ENCODE data around the gene PLEKHO2. TPM values are rescaled to one million over a fixed set of nuclear protein-coding genes. Genes with fewer than 3 reads are reported as not detected.
A peak's percentile ranks its signal among the peaks of the same experiment; 100 is the strongest.

Gene PLEKHO2
- total RNA-seq, 2 donors from 2014 or later: 7.0 to 9.9 TPM

GRCh38 chr15:64912379-64913325 lies 70.9 kb downstream of the PLEKHO2 start:
- intact Hi-C loops (cut with DNase I): no loop called here
- peak; percentile 13 for ATAC-seq
- no peak overlapping the region for H3K27ac ChIP-seq

DNA sequence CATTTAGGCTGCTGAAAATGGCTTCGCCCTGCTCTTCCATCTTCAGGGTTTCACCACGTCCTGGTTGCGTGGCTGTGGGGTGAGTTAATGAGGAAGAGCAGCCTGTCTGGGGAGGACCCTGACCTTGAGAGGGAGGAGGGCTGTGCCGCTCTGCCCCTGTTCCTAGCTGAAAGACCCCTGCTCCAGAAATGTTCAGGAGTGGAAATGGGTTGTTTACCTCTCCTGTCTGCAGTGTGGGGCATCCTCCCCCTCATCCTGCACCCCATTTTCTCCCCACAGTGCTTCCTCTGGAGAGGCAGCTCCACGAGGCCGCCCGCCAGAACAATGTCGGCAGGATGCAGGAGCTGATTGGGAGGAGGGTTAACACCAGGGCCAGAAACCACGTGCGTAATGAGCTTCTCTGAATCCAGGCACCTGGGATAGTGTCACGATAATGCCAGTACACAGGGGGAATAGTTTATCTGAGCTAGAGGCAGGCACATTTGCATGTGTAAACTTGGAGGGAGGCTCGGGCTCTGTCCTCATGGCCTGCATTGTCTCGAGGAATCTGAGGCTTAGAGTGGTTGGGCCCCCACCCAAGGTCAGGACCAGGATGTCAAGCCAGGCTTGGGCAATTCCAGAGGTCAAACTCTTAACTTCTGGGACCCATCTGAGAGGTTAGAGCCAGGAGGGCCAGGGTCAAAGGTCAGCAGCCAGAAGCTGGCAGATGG lies 74.0 kb downstream of the PLEKHO2 start:
- no peak for DNase-seq
- Histone ChIP-seq H3K27me3 (no peaks in the 10 kb centered on the region), H3K9me3 (no peaks in the 10 kb centered on the region), H3K4me3 (no peak overlapping the region), H3K27ac (no peak overlapping the region), H3K36me3 (replicated peaks in 1 of 2; ENCODE audit: insufficient read depth in 1 of 2, low read depth in 2 of 2) (no peaks in the 10 kb centered on the region), H3K4me1 (peaks cover 19% of the 10 kb centered on the region)
- WGBS, 2 donors: 61 to 69% methylated on average over 9 to 13 of the region's 13 CpGs
- intact Hi-C loops (cut with DNase I): no loop called here
- no peak for ATAC-seq
- TF ChIP-seq, protein P1, sequence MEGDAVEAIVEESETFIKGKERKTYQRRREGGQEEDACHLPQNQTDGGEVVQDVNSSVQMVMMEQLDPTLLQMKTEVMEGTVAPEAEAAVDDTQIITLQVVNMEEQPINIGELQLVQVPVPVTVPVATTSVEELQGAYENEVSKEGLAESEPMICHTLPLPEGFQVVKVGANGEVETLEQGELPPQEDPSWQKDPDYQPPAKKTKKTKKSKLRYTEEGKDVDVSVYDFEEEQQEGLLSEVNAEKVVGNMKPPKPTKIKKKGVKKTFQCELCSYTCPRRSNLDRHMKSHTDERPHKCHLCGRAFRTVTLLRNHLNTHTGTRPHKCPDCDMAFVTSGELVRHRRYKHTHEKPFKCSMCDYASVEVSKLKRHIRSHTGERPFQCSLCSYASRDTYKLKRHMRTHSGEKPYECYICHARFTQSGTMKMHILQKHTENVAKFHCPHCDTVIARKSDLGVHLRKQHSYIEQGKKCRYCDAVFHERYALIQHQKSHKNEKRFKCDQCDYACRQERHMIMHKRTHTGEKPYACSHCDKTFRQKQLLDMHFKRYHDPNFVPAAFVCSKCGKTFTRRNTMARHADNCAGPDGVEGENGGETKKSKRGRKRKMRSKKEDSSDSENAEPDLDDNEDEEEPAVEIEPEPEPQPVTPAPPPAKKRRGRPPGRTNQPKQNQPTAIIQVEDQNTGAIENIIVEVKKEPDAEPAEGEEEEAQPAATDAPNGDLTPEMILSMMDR (IDR thresholded peaks at IDR 0.05): no peak
- TF ChIP-seq POLR2A (IDR thresholded peaks at IDR 0.05): no peak

More at GRCh38 chr15:64912379-64913325, 70.9 kb downstream of the PLEKHO2 start:
- TF ChIP-seq, protein P1 (IDR thresholded peaks at IDR 0.05): no peak
- TF ChIP-seq POLR2A (IDR thresholded peaks at IDR 0.05): no peak
- no peaks in the 10 kb centered on the region for H3K36me3 ChIP-seq (replicated peaks in 1 of 2; ENCODE audit: insufficient read depth in 1 of 2, low read depth in 2 of 2)
- no peaks in the 10 kb centered on the region for H3K27me3 ChIP-seq
- peaks cover 19% of the 10 kb centered on the region for H3K4me1 ChIP-seq
- 47 to 78% methylated on average over 8 to 15 of the region's 15 CpGs for WGBS, 2 donors
- DNase-seq: no peak
- no peaks in the 10 kb centered on the region for H3K9me3 ChIP-seq
- H3K4me3 ChIP-seq: peak overlapping the region; percentile 21 to 43

GRCh38 chr15:64916365-64916764 lies 74.7 kb downstream of the PLEKHO2 start:
- intact Hi-C loops (cut with DNase I): no loop called here
- TF ChIP-seq, protein P1 (IDR thresholded peaks at IDR 0.05): no peak
- TF ChIP-seq POLR2A (IDR thresholded peaks at IDR 0.05): no peak
- 84 to 89% methylated on average over 2 of the region's 2 CpGs for WGBS, 2 donors
- no peak for ATAC-seq
- no peak for DNase-seq
- Histone ChIP-seq H3K27ac (no peak overlapping the region), H3K4me3 (no peak overlapping the region), H3K4me1 (peaks cover 16% of the 10 kb centered on the region), H3K27me3 (no peaks in the 10 kb centered on the region), H3K9me3 (no peaks in the 10 kb centered on the region), H3K36me3 (replicated peaks in 1 of 2; ENCODE audit: insufficient read depth in 1 of 2, low read depth in 2 of 2) (no peaks in the 10 kb centered on the region)

DNA sequence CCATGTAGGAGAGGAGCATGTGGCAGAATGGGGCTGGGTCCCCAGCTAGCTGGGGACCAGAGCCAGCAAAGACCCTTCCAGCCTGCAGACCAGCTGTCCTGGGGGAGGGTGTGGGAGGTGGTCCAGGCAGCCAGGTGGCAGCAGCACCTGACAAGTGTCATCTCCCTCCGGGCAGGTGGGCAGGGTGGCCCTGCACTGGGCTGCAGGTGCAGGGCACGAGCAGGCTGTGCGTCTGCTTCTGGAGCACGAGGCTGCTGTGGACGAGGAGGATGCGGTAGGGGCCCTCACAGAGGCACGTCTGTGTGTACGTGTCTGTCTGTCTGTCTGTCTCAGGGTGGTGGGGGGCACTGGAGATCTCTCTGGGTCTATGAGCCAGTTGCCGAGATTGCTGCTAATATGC lies 75.5 kb downstream of the PLEKHO2 start:
- Histone ChIP-seq H3K9me3 (no peaks in the 10 kb centered on the region), H3K4me3 (no peak overlapping the region), H3K27me3 (no peaks in the 10 kb centered on the region), H3K4me1 (peaks cover 7% of the 10 kb centered on the region), H3K36me3 (replicated peaks in 1 of 2; ENCODE audit: insufficient read depth in 1 of 2, low read depth in 2 of 2) (no peaks in the 10 kb centered on the region), H3K27ac (no peak overlapping the region)
- ATAC-seq: no peak
- 94 to 95% methylated on average over 7 to 9 of the region's 9 CpGs for WGBS, 2 donors
- DNase-seq: no peak
- TF ChIP-seq, protein P1 (IDR thresholded peaks at IDR 0.05): no peak
- no peak for TF ChIP-seq POLR2A (IDR thresholded peaks at IDR 0.05)
- intact Hi-C loops (cut with DNase I): no loop called here

Other genes with a start within 250 kb of the PLEKHO2 start
- gene RBPMS2, start 66.3 kb upstream of the PLEKHO2 start, total RNA-seq: under 1 TPM; 0.26 to 0.33 TPM
- gene PIF1, start 16.3 kb upstream of the PLEKHO2 start, total RNA-seq: not detected
- gene ANKDD1A, start 70.0 kb downstream of the PLEKHO2 start, total RNA-seq: 10 to 100 TPM in 1 of 2 donors, 1 to 10 TPM in 1; 3.9 to 18.8 TPM
- 10 to 100 TPM; 33.0 to 46.4 TPM for gene SPG21, start 148.0 kb downstream of the PLEKHO2 start, total RNA-seq
- gene MTFMT, start 187.7 kb downstream of the PLEKHO2 start, total RNA-seq: 10 to 100 TPM; 10.1 to 22.1 TPM
- not detected for gene SLC51B, start 203.5 kb downstream of the PLEKHO2 start, total RNA-seq
- 1 to 10 TPM; 3.1 to 4.6 TPM for gene RASL12, start 226.1 kb downstream of the PLEKHO2 start, total RNA-seq
- not detected for gene KBTBD13, start 234.8 kb downstream of the PLEKHO2 start, total RNA-seq